Activated CD4-positive, alpha-beta T cell treated with anti-CD3 and anti-CD28 coated beads, Interleukin-2, amount 50 U/mL, for 48 hours (primary cell): ENCODE measurements around the gene GNRHR.
"Not testable (repeated sequence)": the region's sequence is repeated elsewhere in the genome, so short reads cannot be mapped to it uniquely, and the experiment has no call there.

Experiments
- DNase-seq, 2 experiments: peaks; one replicate each; pipeline ENCODE4 v3.0.0-alpha.2; 2020

GNRHR gene

GRCh38 chr4:67754288-67754687 is at the start of gene GNRHR:
TSS of gene GNRHR (minus strand) at chr4:67754388. CDS start at chr4:67754335, 53 bp downstream.
- no peak for DNase-seq

GRCh38 chr4:67796810-67797209 is 42.6 kb upstream of the GNRHR start:
- no peak for DNase-seq

- DNase-seq = no peak
Measured at GRCh38 chr4:67790721-67791120, 36.5 kb upstream of the GNRHR start.

GRCh38 chr4:67787311-67787710 is 33.1 kb upstream of the GNRHR start:
- no peak for DNase-seq

- no peak for DNase-seq
Measured at GRCh38 chr4:67785528-67785927, 31.3 kb upstream of the GNRHR start.

GRCh38 chr4:67779631-67780030 is 25.4 kb upstream of the GNRHR start:
- DNase-seq = no peak

GRCh38 chr4:67776746-67777145 is 22.6 kb upstream of the GNRHR start:
- no peak for DNase-seq

- DNase-seq = no peak
Measured at GRCh38 chr4:67770422-67770821, 16.2 kb upstream of the GNRHR start.

- DNase-seq = no peak
Measured at GRCh38 chr4:67765928-67766327, 11.7 kb upstream of the GNRHR start.

- DNase-seq = no peak
Measured at GRCh38 chr4:67765401-67765800, 11.2 kb upstream of the GNRHR start.

GRCh38 chr4:67764183-67764582 is 10.0 kb upstream of the GNRHR start:
- no peak for DNase-seq

- DNase-seq = no peak
Measured at GRCh38 chr4:67762086-67762485, 7.9 kb upstream of the GNRHR start.

- DNase-seq = not testable (repeated sequence)
Measured at GRCh38 chr4:67756991-67757390, 2.8 kb upstream of the GNRHR start.

- DNase-seq = no peak
Measured at GRCh38 chr4:67755974-67756373, 1.8 kb upstream of the GNRHR start.

GRCh38 chr4:67751260-67751659 is 2.9 kb downstream of the GNRHR start:
- no peak for DNase-seq

GRCh38 chr4:67750691-67751090 is 3.5 kb downstream of the GNRHR start:
- no peak for DNase-seq

- DNase-seq = no peak
Measured at GRCh38 chr4:67749286-67749685, 4.9 kb downstream of the GNRHR start.

- DNase-seq = no peak
Measured at GRCh38 chr4:67746797-67747495, 7.2 kb downstream of the GNRHR start.

GRCh38 chr4:67744561-67745283 is 9.5 kb downstream of the GNRHR start:
- DNase-seq = no peak

GRCh38 chr4:67743194-67743593 is 11.0 kb downstream of the GNRHR start:
- no peak for DNase-seq

- no peak for DNase-seq
Measured at GRCh38 chr4:67736262-67736661, 17.9 kb downstream of the GNRHR start.

- no peak for DNase-seq
Measured at GRCh38 chr4:67735325-67735724, 18.9 kb downstream of the GNRHR start.

GRCh38 chr4:67730511-67730910 is 23.7 kb downstream of the GNRHR start:
- DNase-seq = not testable (repeated sequence)

- no peak for DNase-seq
Measured at GRCh38 chr4:67727124-67727850, 26.9 kb downstream of the GNRHR start.
